Measurements from ENCODE around the gene ENDOV. TPM values are rescaled to one million over a fixed set of nuclear protein-coding genes. Genes with fewer than 3 reads are reported as not detected.
"Not testable (repeated sequence)": the region's sequence is repeated elsewhere in the genome, so short reads cannot be mapped to it uniquely, and the experiment has no call there.

The ENDOV gene
- total RNA-seq, 1 donor from 2014 or later, result 9.9 TPM

- DNase-seq, result no peak
Measured at GRCh38 chr17:80388601-80389000, 26.4 kb upstream of the ENDOV start.

DNA sequence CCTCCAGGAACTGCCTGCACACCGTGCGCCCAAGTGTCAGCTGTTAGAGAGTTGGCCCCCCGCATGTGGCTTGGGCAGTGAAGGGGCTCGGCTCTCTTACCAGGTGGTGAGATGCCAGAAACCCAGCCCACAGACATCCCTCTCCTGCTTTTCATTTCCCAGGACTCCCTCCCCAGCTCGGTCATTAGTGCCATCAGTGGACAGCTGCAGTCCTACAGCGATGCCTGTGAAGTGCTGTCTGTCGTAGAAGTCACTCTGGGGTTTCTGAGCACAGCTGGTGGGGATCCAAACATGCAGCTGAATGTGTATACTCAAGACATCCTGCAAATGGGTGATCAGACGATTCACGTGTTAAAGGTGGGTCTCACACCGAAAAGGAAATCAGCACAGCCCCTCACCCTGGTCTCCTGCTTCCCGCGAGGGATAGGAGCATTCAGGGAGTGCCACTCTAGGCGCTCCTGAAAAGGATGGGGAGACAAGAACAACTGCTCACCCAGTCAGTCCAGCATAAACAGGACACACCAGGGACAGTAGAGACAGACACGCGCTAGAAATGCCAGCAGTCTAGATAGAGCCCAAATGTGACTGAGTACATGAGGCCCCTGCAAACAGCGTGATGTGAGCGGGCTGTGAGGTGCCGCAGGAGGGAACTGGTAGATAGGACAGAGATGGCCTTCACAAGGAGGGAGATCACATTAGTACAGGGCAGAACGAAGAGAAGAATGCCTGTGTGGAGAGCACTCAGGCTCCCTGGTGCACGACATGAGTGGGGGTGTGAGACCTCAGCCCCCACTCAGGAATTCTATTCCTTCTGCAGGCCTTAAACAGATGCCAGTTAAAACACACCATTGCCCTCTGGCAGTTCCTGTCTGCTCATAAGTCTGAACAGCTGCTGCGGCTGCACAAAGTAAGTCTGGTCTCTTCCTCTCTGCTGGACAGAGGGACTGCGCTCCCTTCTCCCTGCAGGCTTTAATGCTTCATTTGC, 25.7 kb upstream of the ENDOV start:
- no peak for DNase-seq

DNA sequence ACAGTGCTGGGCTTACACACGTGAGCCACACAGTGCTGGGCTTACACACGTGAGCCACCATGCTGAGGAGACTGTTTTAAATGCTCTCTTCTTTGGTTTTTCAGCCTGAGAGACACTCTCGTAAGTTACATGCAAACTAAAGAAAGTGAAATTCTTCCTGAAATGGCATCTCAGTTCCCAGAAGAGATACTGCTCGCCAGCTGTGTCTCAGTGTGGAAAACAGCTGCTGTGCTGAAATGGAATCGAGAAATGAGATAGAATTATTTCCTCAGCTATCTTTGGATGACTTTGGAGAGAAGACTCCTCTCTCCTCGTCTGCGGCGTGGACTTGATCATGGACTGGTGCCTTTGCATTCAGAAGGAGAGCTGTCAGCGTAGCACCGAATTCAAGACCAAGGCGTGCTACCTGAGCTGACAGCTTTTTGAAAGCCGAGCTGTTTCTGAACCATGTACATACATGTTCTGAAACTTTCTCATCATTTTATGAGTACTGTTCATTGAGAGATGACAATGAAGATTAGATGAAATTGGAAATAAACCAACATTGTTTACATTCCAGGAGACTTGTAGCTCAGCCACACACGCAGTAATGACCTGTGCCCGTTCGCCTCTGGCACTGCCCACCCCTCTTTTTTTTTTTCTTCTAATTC, 21.6 kb upstream of the ENDOV start:
- DNase-seq, result no peak

GRCh38 chr17:80393961-80394360, 21.0 kb upstream of the ENDOV start:
- no peak for DNase-seq

DNA sequence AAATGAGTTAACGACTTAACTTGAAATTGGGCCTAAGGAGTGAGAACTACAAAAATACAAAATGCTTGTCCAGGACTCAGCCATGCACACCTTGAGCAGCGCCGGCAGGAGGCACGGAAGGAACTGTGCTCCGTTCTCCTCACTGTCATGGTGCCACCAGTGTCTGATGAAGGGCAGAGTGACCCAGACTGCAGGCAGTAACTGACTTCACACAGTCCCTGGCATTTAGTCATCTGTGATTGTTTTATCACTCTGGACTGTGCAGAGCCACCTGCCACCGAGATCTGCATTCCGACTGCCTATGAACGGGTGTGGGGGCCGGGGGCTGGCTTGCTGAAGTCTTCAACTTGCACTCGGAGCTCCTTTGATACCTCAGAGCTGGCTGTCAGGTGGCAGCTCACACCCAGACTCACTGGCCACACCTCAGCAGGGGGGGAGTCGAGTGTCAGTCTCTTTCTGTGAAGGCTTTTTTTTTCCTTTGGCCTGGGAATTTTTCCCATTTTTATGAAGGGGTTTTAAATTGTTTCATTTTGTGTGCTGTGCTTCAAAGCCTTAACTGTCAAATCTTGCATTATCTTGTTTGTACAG, 20.2 kb upstream of the ENDOV start:
- no peak for DNase-seq

DNA sequence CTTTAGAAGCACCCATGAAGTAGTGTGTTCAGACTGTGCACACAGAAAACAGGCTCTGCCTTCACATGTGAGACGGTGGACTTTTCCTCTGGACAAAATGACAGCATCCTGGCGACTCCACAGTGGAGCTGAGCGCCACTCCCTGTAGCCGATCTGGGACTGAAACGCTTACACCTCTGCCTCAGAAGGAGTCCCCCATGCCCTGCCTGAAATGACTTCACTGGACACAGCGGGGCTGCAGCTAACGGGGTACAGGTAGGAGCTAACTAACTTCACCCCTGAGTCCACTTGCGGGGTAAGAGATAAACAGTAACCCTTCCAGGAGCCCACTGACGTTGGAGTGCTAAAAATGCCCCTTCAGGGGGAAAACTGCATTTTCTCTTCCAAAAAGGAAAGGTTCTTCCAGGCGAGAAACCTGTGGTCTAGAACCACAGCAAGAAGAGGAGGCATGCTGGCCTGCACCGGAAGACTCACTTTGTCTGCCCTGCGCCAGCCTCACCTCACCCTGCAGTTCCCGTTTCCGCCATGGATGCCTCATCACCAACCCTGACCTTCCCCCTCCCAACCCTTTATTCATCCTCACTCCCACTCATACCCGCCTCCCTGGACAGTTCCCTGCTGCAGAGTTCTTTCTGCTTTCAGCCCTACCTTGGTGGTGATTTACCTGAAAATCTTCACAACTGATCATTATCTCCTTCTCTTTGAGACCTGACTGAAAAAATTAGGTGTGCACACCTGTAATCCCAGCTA, 19.4 kb upstream of the ENDOV start:
- no peak for DNase-seq

GRCh38 chr17:80396157-80397033, 18.6 kb upstream of the ENDOV start:
- no peak for DNase-seq

DNA sequence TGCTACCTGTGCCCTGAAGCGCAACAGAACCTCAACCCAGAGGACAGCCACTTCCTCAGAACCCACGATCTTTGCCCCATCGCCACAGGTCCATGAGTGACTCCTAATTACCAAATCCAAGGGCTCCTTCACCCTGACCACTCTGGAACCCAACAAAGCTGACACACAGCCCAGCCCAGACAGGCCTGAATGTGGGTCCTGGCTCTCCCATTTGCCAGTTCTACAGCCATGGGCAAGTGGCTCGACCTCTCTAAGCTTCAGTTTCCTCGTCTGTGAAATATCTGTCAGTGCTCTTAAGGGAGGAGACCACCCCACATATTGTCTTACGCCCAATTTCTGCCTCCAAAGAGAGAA, 18.0 kb upstream of the ENDOV start:
- DNase-seq, result no peak

GRCh38 chr17:80397686-80398085, 17.3 kb upstream of the ENDOV start:
- DNase-seq, result no peak

- not testable (repeated sequence) for DNase-seq
Measured at GRCh38 chr17:80401086-80401485, 13.9 kb upstream of the ENDOV start.

DNA sequence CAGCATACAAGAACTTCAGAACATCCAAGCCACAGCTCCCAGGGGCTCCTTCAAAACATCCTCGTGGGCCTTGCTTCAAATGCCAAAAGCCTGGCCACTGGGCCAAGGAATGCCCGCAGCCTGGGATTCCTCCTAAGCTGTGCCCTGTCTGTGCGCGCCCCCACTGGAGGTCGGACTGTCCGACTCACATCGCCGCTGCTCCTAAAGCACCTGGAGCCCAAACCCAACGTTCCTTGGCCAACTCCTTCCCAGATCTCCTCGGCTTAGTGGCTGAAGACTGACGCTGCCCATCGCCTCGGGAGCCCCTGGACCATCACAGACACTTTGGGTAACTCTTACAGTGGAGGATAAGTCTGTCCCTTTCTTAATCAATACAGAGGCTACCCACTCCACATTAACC, 12.9 kb upstream of the ENDOV start:
- DNase-seq, result not testable (repeated sequence)

DNA sequence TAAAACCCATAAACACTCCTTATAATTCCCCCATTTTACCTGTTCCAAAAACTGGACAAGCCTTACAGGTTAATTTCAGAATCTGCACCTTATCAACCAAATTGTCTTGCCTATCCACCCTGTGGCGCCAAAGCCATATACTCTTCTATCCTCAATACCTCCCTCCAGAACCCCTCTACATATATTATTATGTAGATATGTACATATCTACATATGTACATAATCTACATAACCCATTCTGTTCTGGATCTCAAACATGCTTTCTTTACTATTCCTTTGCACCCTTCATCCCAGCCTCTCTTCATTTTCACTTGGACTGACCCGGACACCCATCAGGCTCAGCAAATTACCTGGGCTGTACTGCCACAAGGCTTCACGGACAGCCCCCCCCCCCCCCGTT, 12.0 kb upstream of the ENDOV start:
- DNase-seq, result no peak

DNA sequence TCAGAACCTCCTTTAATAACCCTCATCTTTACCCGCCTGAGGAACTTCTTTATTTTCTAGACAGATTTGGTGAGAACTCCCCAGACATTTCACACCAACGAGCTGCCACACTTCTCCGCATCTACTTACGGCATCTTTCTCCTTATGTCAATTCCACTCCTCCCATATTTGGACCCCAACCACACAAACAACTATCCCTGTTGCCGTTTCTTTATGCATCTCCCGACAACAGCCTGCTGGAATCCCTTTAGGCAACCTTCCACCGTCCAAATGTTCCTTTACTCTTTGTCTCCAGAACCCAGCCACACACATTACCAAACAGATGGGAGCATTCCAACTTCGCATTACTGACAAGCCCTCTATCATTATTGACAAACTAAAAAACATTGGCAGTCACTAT, 8.8 kb upstream of the ENDOV start:
- no peak for DNase-seq

DNA sequence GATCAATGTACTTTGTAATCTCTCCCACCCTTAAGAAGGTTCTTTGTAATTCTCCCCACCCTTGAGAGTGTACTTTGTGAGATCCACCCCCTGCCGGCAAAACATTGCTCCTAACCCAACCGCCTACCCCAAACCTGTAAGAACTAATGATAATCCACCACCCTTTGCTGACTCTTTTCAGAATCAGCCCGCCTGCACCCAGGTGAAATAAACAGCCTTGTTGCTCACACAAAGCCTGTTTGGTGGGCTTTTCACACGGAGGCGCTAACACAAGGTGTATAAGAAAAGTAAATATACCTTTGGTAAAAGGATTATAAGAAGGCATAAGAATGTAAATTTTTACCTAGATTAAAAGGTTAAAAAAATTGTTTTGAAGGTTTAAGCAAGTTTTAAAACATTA, 7.0 kb upstream of the ENDOV start:
- DNase-seq, result not testable (repeated sequence)

GRCh38 chr17:80408872-80409271, 6.1 kb upstream of the ENDOV start:
- DNase-seq, result no peak

DNA sequence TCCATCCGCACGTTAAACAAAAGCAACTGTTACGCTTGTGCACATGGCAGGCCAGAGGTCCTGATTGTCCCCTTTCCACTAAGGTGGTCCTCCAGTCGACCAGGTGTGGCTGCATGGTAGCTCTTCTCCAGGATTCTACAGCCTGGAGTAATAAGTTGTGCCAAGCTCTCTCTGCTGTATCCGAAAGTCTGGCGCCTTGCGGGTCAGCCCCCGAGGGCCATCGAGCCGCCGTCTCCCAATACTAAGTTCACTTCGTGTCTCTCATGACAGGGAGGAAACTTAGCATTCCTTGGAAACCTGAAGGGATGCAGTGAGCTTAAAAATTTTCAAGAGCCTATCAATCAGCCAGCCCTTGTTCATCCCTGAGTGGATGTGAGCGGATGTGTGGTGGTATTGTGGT, 5.3 kb upstream of the ENDOV start:
- no peak for DNase-seq

DNA sequence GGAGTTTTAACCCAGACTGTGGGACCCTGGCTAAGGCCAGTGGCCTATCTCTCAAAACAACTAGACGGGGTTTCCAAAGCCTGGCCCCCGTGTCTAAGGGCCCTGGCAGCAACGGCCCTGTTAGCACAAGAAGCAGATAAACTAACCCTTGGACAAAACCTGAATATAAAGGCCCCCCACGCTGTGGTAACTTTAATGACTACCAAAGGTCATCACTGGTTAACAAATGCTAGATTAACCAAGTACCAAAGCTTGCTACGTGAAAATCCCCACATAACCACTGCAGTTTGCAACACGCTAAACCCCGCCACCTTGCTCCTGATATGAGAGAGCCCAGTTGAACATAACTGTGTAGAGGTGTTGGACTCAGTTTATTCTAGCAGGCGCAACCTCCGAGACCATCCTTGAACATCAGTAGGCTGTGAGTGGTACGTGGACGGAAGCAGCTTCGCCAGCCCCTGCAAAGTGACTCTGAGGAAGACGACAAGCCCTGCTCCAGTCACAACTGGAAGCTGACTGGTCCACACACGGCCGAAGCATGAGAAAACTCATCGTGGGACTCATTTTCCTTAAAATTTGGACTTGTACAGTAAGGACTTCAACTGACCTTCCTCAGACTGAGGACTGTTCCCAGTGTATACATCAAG, 4.4 kb upstream of the ENDOV start:
- not testable (repeated sequence) for DNase-seq

GRCh38 chr17:80413771-80414507, 1.0 kb upstream of the ENDOV start:
- no peak for DNase-seq

GRCh38 chr17:80414508-80414802, 512 bp upstream of the ENDOV start:
- DNase-seq, result no peak

GRCh38 chr17:80415626-80416137, 715 bp downstream of the ENDOV start:
- DNase-seq, result no peak

All from skin of body (tissue), 2 donors.